ENCODE data around the gene PDGFRA.

Gene PDGFRA

DNA sequence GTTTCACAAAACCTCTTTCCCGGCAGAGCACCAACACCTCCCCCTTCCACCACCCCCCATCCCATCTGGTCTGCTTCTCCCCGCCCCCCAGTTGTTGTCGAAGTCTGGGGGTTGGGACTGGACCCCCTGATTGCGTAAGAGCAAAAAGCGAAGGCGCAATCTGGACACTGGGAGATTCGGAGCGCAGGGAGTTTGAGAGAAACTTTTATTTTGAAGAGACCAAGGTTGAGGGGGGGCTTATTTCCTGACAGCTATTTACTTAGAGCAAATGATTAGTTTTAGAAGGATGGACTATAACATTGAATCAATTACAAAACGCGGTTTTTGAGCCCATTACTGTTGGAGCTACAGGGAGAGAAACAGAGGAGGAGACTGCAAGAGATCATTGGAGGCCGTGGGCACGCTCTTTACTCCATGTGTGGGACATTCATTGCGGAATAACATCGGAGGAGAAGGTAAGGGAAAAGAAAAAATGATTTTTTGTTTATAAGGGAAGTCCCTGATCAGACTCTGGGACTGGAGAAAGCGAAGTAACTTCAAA, at the start of gene PDGFRA:
TSS of gene PDGFRA (plus strand) at position 333 of the 541 bp plus-strand sequence. CDS start 29,476 bp downstream, outside the sequence.
- peak; percentile 33 for DNase-seq

DNA sequence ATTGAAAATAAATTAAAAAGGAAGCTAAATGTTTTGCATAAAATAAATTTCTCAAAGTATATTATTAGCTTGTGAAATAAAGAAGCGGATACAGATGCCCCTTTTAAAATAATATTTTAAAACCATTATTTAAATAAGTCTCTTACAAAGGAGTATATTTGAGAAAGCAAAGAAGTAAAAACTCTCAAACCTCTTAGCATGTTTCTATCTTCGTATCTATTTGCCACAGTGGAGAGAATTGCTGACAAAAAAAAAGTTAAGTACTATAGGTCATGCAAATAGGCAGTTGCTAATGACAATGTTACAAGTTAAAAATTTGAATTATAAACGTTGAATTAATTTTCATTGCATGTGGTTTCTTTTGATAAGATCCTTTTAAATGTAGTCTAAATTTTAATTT, 44.5 kb upstream of the PDGFRA start:
- DNase-seq = no peak

DNA sequence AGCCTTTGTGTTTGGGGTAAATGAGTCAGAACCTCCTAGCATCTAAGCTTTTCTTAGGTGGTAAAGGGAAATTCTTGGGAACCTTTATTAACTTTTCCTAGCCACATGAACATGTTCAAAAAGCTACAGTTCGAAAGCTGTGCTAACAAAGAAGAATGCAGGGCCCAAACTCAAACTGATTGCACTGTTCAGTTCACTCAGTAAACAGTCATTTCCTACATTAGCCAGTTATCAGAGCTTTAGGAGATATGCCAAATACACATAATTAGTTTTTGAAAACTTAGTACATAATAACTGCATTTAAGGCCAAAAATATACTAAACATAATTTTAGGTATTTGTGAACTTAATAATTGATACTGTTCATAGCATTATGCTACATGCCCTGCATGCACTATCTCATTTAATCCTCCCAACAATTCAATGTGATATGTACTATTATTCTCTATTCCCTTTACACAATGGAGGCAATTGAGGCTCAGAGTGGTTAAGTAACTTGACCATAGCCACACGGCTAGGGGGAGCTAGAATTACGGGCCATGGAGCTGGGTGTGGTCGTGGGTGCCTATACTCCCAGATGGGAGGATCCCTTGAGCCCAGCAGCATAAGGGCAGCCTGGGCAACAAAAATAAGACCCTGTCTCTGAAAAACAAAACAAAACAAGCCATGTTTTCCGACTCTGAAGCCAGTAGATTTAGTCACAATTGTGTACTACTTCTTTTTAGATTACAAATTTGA, 43.9 kb upstream of the PDGFRA start:
- DNase-seq = no peak

DNA sequence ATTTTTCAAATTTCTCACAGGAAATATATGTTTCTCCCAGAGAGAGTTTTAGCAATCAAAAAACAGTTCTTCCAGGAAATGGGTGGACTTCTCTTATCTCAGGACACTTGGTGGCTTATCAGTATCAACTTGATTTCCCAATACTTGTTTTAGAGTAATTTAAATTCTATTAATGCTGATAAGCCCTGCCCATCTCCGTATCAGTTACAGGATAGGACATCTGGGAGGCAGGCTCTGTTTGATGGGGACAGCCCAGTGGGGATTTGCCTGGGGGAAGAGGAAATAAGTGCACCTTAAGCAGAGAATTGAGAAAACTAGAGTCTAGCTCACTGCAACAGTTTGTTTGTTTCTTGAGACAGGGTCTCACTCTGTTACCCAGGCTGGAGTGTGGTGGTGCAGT, 43.2 kb upstream of the PDGFRA start:
- no peak for DNase-seq

DNA sequence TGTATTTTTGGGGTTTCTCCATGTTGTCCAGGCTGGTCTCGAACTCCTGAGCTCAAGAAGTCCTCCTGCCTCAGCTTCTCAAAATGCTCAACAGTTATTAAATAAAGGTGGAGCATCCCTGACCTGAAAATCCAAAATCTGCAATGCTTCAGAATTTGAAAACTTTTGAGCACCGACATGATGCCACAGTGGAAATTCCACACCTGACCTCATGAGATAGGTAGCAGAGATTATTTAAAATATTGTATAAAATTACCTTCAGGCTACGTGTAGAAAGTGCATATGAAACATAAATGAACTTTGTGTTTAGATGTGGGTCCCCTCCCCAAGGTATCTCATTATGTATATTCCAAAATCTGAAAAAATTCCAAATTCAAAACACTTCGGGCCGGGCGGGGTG, 42.7 kb upstream of the PDGFRA start:
- no peak for DNase-seq

DNA sequence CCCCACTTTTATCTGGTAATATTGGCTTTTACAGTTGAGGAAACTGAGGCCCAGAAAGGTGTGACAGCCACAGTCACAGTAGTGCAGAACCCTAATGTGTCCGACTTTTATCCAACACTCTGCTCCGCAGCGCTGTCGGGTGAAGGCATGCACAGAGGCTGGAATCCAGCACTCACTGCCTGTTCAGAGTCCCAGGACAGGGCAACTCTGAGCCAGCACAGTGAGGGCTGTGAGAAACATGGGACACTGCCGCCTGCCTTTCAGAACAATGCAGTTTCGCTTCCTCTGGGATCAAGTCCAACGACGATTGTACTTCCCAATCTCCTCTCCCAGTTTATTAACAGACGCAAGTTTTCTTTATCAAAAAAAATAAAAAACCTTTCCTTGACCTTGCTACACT, 41.9 kb upstream of the PDGFRA start:
- DNase-seq = no peak

DNA sequence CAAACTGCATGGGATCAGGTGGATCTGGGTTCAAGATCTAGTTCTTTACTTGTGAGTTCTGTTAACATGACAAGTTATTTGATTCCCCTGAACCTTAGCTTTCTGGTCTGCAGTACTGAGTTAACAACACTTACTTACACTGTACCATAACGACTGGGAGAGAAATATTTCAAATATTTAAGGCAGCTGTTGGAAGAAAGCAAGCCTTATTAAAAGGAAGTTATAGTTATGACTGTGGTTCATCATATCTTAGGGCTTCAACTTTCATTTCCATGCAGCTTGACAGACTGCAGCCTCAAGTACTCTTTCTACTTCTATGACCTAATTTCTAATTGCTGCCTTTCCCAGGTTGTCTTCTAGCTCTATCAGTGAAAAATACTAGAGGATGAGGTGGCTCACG, 40.0 kb upstream of the PDGFRA start:
- no peak for DNase-seq

DNA sequence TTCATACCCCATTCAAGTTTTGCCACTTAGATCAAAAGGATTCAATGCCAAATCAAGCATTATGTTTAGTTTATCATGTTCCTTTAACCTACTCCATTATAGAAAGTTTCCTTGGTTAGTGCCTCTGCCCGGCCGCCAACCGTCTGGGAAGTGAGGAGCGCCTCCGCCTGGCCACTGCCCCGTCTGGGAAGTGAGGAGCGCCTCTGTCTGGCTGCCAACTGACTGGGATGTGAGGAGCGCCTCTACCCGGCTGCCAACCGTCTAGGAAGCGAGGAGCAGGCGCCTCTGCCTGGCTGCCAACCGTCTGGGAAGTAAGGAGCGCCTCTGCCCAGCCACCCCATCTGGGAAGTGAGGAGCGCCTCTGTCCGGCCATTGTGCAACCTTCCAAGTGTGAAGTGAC, 36.3 kb upstream of the PDGFRA start:
- DNase-seq = no peak

DNA sequence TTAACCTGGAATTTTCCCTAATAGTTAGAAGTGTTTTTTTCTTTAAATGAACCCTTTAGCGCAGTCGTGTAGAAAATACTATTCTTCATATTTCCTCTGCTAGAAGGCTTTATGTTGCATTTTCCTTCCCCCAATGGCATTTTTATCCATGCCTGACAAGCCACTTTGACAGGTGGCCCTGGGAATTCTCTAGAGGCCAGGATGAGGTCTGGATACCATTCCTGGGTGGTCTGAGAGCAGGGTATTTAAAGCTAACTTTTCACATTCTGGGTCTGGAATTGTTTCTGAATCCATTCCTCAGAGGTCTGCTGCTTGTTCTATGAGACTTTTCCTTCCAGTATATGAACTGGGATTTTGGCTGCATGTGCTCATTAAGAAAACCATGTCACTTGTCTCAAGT, 31.2 kb upstream of the PDGFRA start:
- no peak for DNase-seq

DNA sequence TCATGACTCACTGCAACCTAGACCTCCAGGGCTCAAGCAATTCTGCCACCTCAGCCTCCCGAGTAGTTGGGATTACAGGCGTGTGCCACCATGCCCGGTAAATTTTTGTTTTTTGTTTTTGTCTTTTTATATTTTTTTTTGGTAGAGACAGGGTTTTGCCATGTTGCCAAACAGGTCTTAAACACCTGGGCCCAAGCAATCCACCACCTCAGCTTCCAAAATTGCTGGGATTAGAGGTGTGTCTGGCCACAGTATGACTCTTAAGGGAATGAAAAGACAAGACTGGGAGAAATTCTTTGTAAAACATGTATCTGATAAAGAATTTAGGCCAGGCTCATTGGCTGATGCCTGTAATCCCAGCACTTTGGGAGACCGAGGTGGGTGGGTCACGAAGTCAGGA, 29.2 kb upstream of the PDGFRA start:
- DNase-seq = no peak

DNA sequence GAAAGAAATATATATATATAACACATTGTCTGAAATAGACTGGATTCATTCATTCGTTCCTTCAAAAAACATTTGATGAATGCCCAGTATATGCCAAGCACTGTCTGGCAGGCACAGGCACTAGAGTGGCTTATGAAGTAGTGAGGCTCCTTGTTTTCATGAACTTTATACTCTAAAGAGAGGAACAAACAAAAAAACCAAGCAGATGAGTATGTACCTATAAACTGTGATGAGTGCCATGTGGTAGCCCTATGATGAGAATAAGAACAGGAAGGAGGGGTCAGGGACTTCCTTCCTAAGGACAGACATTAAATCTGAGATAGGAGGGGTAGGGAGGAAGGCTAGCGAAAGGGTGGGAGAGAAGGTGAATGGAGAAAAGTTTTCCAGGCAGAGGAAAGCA, 19.5 kb upstream of the PDGFRA start:
- no peak for DNase-seq

DNA sequence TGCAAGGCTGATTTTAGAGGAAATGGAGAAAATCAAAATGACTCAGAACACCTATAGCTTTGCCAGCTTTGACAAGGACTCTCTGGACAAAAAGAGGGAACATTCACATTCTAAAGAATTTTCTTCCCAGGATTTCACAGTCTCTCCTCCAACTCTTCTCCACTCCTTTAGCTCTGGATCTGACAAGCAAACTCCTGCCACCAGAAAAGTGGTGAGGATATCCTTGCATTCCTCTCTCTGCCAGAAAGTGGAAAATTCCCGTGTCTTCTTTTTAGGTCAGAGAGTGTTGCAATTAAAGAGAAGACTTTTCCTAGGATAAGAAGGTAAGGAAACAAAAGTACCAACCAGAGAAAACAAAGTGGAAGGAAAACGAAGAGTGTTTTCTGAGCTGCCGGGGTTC, 16.1 kb upstream of the PDGFRA start:
- DNase-seq = no peak

DNA sequence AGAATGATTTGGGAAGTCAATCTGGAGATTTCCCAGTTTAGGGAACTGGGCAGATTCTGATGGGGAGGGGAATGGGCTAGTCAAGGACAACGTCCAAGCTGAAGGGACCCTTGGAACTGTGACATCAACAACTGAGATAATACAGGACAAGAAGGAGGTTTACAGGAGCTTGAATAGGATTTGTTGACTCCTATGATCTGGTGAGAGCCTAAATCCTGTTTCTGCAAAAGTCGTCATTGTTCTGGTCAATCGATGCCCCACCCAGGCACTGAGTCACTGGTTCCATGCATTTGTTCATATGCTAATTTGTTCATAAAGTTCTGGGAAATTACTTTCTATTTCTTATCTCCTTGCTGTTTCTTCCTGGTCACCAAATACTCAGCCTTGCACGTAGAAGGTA, 15.3 kb upstream of the PDGFRA start:
- no peak for DNase-seq

DNA sequence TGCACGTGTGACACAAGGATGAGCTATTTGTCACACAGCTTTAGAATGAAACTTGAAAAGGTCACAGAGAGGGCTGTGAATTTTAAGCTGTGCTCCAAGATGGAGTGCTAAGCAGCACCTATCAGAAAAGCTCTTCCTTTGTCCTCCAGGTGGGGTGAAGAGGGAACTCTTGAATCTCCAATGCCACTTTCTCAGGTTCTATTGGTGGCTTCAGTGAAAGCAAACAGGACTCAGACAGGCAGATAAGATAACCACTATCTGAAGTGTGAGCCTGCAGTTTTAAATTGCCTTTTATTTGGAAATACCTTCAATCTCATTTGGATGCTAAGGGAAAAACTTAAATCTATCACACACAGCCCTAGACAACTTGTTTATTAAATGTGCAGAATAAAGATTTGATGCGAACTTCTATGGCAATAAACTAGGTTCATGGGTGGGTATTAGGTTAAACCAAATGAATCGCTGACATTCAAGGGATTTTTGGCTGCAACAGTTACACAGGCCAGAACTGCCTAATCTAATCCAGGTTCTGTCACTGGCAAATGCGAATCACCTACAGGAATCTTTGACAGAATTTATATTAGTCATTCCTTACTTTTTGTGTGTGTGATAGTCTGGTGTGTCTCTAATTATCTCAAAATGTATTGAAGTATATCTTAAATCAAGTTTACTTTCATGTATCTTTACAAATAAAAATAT, 13.6 kb upstream of the PDGFRA start:
- DNase-seq = no peak

DNA sequence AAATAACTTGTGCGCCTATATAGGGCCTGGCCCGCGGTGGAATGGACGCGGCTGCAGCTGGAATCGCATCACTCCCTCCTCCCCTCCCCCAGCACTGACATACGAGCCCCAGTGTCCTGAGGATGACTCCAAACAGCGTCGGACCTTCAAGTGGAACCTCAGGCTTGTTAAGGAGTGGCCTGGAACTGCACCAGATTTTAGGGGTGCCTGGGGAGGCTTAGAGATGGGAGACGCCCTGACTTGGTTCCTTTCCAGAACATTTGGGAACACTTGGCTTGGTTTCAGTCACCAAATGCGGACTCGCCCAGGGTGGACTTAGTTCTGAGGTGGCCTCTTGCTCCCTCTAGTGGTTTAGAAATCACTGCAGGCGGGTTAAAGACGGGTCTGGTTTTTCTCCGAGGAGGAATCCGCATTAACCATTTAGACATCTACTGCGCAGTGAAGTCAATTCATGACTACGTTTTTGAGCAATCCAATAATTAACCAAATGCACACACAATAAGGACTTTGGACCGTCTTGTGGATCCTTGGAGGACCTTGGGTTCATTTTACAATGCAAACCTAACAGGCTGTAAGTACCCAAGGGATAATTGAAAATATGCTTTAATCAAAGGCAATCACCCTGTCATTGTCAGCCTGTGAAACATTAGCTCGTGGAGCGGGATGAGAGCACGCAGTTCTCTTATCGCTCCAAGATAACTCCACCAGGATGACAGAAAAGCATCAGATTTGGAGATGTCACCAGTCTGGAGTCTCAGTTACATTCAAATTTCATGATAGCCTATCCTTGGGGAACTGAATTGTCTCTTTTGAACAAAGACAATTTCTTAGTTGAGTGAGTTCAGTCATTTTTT, 11.2 kb upstream of the PDGFRA start:
- DNase-seq = peak; percentile 22

DNA sequence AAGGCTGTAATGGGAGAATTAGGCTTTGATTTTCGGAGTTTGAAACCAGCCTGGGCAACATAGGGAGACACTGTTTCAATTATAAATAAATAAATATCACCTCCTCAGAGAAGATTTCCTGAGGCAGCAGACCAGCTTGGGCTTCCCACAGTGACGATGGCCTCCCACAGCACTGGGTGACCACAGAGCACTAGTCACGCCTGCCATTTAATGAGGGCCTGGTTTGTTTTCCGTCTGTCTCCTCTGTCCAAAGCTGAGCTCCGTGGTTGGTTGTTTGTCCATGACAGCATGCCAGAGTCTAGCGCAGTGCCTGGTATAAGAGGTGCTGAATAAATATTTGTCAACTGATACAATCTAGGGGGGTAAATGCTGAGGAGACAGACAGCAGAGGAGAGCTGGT, 10.4 kb upstream of the PDGFRA start:
- no peak for DNase-seq

DNA sequence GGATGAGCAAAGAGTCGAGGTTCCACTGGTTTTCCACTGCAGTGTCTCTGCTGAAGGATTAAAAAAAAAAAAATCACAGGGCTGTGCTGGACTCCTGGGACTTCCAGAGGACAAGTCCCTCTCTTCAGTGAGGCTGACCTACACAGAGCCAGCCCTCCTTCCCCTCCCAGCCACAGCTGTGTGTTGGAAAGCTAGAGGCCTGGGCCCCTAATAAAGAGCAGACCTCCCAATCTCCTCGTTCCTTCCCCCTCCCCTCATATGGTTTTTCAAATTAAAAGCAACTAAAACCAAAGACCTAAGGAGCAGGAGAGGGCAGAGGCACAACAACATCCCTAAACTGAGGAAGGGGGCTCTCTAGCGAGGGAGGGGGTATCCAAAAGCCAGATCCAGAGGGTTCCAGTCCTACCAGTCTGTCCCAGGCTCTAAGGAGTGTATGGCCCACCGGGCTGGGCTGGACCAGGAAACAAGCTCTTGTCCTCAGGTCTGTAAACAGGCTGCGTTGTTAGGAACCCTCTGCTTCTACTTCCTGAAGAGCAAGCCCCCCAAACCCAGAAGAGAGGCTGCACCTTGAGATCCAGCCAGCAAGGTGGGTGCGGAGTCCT, 4.0 kb upstream of the PDGFRA start:
- DNase-seq = no peak

DNA sequence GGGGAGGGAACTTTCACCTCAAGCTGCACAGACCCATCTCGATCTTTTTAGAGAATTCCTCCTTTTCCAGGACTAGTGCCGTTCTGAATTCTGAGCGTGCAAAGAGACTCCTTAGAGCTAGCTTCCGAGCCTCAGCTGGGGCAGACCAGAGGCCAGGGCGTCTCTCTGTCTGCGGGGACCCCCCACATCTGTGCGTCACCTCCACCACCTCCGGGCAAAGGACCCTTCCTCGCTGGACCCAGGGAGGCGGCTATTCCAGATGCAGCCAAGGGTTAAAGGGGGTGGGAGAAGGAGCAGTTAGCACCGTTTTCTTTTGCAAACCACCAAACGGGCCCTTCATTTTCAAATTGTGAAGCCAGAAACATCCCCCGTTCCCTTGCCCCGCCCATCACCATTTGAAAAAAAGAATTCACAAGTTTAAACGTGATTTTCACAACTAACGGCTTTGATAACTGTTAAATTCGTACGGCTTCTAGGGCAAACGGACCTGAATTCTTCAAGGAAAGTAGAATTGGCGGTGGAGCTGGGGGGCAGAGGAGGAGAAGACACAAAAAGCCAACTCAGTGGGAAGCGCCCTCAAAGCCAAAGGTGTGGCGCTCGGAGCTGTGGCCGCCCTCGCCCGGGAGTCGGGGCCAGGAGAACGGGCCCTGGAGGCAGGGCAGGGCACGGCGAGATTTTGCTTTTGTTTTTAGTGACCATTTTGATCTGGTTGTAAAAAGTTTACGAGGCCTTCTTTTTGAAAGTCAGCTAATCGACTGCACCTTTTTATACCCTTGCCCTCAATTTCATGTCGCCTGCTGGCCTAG, 3.3 kb upstream of the PDGFRA start:
- no peak for DNase-seq

DNA sequence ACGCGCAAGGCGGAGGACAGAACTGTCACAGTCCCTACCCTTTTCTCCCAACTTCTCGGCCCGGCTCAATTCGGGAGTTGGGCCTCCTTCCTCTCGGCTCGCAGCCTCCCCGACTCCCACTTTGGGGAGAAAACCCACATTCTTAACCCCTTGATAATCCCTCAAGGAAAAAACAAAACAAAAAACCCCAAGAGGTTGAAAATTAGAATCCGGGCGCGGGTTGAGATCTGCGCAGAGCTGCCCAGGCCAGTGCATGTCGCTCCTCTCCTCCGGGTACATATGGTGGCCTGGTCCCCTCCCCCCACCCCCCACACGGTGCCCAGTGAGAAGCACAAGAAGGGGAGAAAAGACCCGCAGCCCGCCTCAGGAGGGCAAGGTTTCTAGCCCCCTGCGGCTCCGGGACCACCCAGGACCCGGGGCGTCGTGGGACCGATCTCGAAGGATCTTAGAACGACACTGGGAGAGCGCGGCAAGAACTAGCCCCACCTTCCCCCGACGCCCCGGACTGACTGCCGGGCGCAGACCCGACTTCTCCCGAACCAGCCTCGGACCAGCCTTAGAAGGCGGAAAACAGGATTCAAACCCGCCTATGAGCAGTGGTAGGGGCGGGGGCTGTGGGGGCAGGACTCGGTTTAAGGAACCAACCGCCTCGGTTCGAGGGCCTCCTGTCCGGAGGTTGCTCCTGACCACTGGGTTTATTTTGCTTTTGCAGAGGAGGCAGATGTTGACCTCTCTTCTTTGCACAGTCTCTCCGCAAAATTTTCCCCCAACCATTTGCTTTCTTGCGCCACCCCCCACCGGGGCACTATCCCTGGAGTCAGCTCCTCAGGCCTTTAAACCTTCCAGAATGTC, 2.5 kb upstream of the PDGFRA start:
- DNase-seq = no peak

DNA sequence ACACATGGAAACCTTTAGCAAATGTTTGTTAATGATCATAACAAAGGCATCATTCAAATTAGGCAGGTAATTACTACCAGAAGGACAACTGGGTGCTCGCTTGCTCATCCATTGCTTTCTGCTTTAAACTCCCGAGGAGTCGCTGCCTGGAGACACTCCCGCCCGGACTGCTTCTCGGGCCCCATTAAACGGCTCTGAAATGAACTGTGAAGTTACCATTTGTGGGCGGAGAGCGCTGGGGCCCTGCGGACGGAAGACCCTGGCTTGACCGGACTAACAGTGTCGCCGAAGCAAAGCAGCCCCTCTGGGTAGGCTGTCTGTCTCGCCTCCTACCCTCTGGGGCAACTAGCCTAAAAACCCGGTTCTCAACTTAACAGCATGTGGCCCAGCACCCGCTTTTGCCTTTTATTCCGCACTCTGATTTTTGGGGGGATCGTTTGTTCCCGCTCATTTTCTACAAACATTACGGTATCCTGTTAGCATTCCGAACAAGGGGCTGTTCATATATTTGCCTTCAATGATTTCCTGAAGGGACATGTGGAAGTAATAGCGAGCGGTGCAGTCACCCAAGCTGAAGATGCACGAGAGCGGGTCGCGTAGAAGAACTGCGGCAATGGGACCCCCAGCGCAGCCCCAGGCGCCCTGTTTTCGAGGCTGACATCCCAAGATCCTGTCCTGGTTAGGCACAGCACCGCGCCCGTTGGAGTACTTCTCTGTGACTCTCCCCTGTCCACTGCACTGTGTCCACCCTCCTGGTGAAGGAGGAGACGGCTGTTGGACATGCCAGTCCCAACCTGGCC, 1.6 kb upstream of the PDGFRA start:
- DNase-seq = no peak
